HG03469 (cell line): ENCODE results near the gene EME2.
A peak's percentile ranks its signal among the peaks of the same experiment; 100 is the strongest.

Source experiments
- ATAC-seq: cut with Tn5 transposase; IDR thresholded peaks from one replicate; pipeline ENCODE4 v1.9.1; 2021; ENCODE audit warnings: mild to moderate bottlenecking, moderate library complexity, moderate number of reproducible peaks; ENCODE audit not compliant: unreplicated experiment

Gene EME2

GRCh38 chr16:1777375-1778199 lies 5.0 kb downstream of the EME2 start:
- no peak for ATAC-seq

GRCh38 chr16:1778200-1779179 lies 5.9 kb downstream of the EME2 start:
- no peak for ATAC-seq

- no peak for ATAC-seq
Measured at GRCh38 chr16:1779234-1779701, 6.7 kb downstream of the EME2 start.

GRCh38 chr16:1779741-1780676 lies 7.4 kb downstream of the EME2 start:
- no peak for ATAC-seq

- ATAC-seq = no peak
Measured at GRCh38 chr16:1780677-1781072, 8.1 kb downstream of the EME2 start.

GRCh38 chr16:1781254-1781653 lies 8.6 kb downstream of the EME2 start:
- no peak for ATAC-seq

- peak; percentile 7 for ATAC-seq
Measured at GRCh38 chr16:1781758-1782407, 9.3 kb downstream of the EME2 start.

GRCh38 chr16:1782408-1783264 lies 10.0 kb downstream of the EME2 start, which contains the start of the genes NUBP2 and SPSB3:
TSS of gene NUBP2 (plus strand) at chr16:1782960. CDS start at chr16:1783021, 61 bp downstream.
TSS of gene SPSB3 (minus strand) at chr16:1782571. CDS start at chr16:1781483, 1,088 bp downstream.
- ATAC-seq = peak; percentile 73

GRCh38 chr16:1784977-1785845 lies 12.6 kb downstream of the EME2 start:
- ATAC-seq = no peak

- no peak for ATAC-seq
Measured at GRCh38 chr16:1785846-1786170, 13.2 kb downstream of the EME2 start.

- ATAC-seq = no peak
Measured at GRCh38 chr16:1786242-1787055, 13.8 kb downstream of the EME2 start.

GRCh38 chr16:1787056-1787321 lies 14.4 kb downstream of the EME2 start:
- no peak for ATAC-seq

GRCh38 chr16:1787322-1788094 lies 14.9 kb downstream of the EME2 start:
- ATAC-seq = no peak

- no peak for ATAC-seq
Measured at GRCh38 chr16:1788095-1788707, 15.6 kb downstream of the EME2 start.

GRCh38 chr16:1788708-1789100 lies 16.1 kb downstream of the EME2 start:
- no peak for ATAC-seq

GRCh38 chr16:1789643-1790045 lies 17.0 kb downstream of the EME2 start:
- ATAC-seq = no peak
